Neural cell (in vitro differentiated cells): ENCODE data around the gene ANKEF1.

Source experiments
- EP300 ChIP-seq: fragments of 450-650 bp; conservative IDR thresholded peaks from 2 replicates; pipeline ENCODE4 v1.6.1; 2014; ENCODE audit warnings: antibody characterized with exemption, mild to moderate bottlenecking, moderate library complexity; ENCODE audit not compliant: poor library complexity, severe bottlenecking
- TAF1 ChIP-seq: IDR thresholded peaks from 2 replicates; pipeline ENCODE4 v1.6.1; 2012; ENCODE audit warnings: low read depth
- TF ChIP-seq, protein P1 (sequence below): fragments of 450-650 bp; IDR thresholded peaks from 2 replicates; pipeline ENCODE4 v1.5.1; 2014; ENCODE audit warnings: antibody characterized with exemption, mild to moderate bottlenecking, moderate library complexity; ENCODE audit not compliant: poor library complexity, severe bottlenecking

DNA sequence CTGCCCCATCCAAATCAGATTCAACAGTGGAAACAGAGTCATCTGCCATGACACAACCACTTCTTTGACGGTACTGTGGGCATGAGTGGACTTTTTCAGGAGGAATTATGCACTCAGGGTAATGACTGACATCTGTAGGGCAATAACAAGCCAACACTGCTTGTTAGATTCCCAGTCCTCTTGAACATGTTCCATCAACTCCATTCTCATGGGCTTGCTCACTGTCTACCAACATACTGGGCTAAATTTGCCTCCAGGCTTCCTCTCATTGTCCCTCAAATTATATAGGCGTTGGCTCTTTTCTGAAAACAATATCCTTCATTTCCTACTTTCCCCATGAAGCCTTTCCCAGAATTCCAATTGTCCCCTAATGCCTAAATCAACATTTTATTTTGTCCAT is 43.1 kb downstream of the ANKEF1 start:
- TF ChIP-seq TAF1 = no peak
- TF ChIP-seq, protein P1, sequence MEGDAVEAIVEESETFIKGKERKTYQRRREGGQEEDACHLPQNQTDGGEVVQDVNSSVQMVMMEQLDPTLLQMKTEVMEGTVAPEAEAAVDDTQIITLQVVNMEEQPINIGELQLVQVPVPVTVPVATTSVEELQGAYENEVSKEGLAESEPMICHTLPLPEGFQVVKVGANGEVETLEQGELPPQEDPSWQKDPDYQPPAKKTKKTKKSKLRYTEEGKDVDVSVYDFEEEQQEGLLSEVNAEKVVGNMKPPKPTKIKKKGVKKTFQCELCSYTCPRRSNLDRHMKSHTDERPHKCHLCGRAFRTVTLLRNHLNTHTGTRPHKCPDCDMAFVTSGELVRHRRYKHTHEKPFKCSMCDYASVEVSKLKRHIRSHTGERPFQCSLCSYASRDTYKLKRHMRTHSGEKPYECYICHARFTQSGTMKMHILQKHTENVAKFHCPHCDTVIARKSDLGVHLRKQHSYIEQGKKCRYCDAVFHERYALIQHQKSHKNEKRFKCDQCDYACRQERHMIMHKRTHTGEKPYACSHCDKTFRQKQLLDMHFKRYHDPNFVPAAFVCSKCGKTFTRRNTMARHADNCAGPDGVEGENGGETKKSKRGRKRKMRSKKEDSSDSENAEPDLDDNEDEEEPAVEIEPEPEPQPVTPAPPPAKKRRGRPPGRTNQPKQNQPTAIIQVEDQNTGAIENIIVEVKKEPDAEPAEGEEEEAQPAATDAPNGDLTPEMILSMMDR = no peak
- no peak for TF ChIP-seq EP300
